HG03565 (cell line): ENCODE data around the gene TUBB6.

Experiments used
- ATAC-seq: cut with Tn5 transposase; IDR thresholded peaks from one replicate; pipeline ENCODE4 v1.9.1; 2021; ENCODE audit warnings: mild to moderate bottlenecking, moderate library complexity; ENCODE audit not compliant: unreplicated experiment

The TUBB6 gene

GRCh38 chr18:12335503-12335902 is 27.5 kb downstream of the TUBB6 start:
- ATAC-seq: no peak

- no peak for ATAC-seq
These were observed 28.2 kb downstream of the TUBB6 start for GRCh38 chr18:12336171-12336613.

DNA sequence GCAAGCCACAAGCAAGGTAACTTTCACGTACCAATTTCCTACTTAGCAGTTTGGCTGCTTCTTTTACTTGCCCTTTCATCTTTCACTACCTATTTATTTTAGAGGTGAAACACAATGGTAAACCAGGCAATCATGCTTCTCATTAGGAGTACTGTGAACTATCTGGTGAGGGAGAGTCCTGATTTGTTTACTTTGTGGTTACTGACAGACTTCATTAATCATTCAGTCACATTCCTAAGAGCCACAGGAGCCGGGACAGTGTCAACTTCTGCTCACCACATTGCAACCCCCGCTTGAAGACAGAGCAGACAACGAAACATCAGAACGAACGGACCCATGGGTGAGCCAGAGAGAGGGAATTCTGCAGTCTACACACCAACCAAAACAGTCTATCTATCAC is 28.8 kb downstream of the TUBB6 start:
- no peak for ATAC-seq

- ATAC-seq: no peak
These were observed 30.3 kb downstream of the TUBB6 start for GRCh38 chr18:12338382-12338781.

GRCh38 chr18:12340945-12341660 is 33.1 kb downstream of the TUBB6 start:
- no peak for ATAC-seq

- ATAC-seq: no peak
These were observed 34.6 kb downstream of the TUBB6 start for GRCh38 chr18:12342661-12343060.

GRCh38 chr18:12345491-12346239 is 37.6 kb downstream of the TUBB6 start:
- ATAC-seq: no peak

GRCh38 chr18:12346240-12346565 is 38.2 kb downstream of the TUBB6 start:
- ATAC-seq: no peak

DNA sequence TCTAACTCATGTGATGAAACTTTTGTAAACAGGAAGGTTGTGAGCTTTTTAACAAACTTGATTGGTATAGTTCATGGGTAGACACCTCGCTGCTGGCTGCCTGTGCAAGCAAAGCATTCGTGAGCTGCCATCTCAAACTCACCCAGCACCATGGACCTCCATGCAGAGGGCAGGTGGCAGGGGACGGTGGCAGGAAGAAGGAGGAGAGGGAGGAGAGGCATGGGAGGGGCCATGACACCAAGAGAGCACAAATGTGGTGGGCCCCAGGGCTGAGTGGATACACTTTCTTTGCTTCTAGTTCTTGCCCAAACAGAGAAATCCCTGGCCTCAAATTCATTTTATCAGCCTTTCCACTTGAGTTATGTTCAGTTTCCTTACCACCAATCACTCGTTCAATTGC is 39.9 kb downstream of the TUBB6 start:
- no peak for ATAC-seq

GRCh38 chr18:12352188-12352587 is 44.1 kb downstream of the TUBB6 start:
- ATAC-seq: no peak

- no peak for ATAC-seq
These were observed 51.5 kb downstream of the TUBB6 start for GRCh38 chr18:12359515-12359927.

DNA sequence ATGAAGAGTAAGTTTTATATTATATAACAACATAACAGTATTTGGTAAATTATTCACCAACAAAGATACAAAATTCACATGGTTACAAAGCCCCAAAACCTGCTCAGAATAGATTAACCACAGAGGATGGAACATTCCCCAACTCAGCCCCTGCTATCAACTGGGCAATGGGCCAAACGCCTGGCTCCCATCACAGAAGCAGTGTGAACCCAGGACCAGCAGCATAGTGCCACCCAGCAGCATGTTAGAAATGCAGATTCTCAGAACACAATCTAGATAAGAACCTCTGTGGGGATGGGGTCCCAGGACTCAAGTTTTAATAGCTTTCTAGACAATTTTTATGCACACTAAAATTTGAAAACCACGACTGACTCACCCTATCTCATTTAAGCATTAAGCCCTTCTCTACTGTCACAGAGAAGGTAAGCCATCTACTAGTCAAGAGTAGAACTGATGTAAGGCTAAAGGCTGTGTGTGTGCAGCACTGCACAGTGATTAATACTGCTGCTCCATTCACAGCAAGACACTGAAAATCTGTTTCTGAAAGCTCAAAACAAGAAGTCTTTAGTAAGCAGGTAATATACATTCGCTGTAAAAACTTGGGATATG is 53.8 kb downstream of the TUBB6 start:
- ATAC-seq: no peak

GRCh38 chr18:12362473-12363174 is 54.6 kb downstream of the TUBB6 start:
- ATAC-seq: no peak

DNA sequence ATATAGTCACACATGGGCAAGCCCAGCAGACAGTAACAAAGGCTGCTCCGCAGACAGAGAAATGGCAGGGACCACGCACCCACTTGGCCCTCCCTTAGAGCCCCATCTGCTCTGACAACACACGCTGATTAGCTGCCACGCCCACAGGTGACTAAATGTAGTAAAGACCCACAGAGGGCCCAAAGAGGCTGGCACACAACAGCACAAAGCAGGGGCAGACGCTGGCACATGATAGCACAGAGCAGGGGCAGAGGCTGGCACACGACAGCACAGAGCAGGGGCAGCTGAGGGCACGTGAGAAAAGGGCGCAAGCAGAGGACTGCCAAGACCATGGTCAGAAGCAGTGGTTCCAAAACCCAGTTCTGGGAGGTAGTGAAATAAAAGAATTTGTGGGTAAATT is 58.3 kb downstream of the TUBB6 start:
- ATAC-seq: no peak

DNA sequence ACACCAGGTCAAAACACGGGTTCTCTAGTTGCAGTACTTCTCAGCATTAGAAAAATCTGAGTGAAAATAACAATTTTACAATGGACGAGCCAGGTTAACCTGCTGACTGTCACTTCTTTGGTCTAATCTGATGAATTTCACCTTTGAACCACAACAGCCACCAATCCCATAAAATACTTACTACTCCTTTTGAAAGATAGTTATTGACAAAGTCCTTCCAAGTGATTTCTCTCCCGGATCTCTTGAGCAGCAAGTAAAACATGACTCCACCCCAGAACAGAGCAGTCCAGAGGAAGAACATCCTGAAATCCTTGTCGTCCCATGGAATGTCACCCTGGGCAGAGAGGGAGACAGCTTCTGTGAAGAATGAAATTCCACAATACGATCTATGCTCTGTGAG is 58.7 kb downstream of the TUBB6 start:
- ATAC-seq: no peak

GRCh38 chr18:12369211-12369610 is 61.2 kb downstream of the TUBB6 start:
- no peak for ATAC-seq

- ATAC-seq: no peak
These were observed 63.5 kb downstream of the TUBB6 start for GRCh38 chr18:12371590-12371989.

- no peak for ATAC-seq
These were observed 64.4 kb downstream of the TUBB6 start for GRCh38 chr18:12372406-12372805.

DNA sequence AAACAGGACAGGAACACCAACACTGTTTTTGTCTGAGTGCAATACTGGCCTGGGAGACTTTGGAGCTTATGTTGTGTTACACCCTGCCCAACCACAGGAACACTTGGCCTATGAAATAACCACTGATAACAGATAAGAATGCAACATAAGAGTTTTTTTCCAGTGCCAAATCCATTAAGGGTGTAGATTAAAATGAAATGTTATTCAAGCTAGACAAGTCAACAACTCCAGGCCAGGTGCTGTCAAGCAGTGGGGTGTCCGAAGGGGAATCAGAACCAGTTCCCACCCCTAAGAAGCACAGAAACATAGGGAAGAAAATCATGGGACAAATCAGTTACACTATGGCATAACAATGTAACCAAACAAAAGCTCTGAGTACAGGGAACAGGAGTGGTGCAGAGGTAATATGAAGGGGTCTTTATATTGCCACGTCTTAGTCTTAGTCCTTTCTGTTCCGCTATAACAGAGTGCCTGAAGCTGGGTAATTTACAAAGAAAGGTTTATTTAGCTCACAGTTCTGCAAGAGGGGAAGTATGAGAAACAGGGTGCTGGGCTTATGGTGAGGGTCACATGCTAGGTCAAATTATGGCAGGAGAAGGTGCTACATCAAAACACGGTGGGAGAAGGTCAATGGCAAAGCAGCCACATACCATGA is 65.2 kb downstream of the TUBB6 start:
- no peak for ATAC-seq

- ATAC-seq: no peak
These were observed 65.7 kb downstream of the TUBB6 start for GRCh38 chr18:12373771-12374116.

DNA sequence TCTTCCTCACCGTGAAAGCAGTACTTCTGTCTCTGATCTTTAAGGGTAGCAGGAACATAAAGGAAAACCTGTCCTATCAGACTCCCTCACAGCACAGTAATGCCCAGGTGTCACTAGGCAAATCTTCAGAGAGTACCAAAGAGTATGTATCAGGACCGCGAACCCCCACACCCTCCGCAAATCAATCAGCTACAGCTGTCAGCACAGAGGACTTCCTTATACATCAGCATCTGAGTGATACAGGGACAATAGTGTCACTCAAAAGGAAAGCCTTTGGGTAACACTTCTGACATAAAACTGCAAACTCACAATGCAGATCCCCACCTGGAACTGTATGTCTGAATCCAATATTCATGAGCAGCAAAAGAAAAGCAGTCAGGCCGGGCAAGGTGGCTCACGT is 66.4 kb downstream of the TUBB6 start:
- ATAC-seq: no peak
